Ascending aorta (tissue), 2 donors: ENCODE measurements around the gene CHMP6. TPM values are rescaled to one million over a fixed set of nuclear protein-coding genes. Genes with fewer than 3 reads are reported as not detected.

Experiments
- DNase-seq, 2 donors: peaks; one replicate each; pipeline ENCODE4 v3.0.0-alpha.2; 2019; ENCODE audit warnings: low spot score in 2 of 2
- H3K27ac ChIP-seq, 2 donors: fragments of 200-600 bp; sonication (generic); one replicate each; pipeline ENCODE4 v1.5.1; 2016 to 2017; ENCODE audit warnings: mild to moderate bottlenecking in 1 of 2
- H3K27me3 ChIP-seq: fragments of 200-600 bp; sonication (generic); one replicate; pipeline ENCODE4 v1.5.1; 2017
- H3K36me3 ChIP-seq, 2 donors: fragments of 200-600 bp; sonication (generic); one replicate each; pipeline ENCODE4 v1.5.1; 2016
- H3K4me1 ChIP-seq, 2 donors: fragments of 200-600 bp; sonication (generic); one replicate each; pipeline ENCODE4 v1.5.1; 2016 to 2017; ENCODE audit warnings: mild to moderate bottlenecking in 1 of 2
- H3K4me3 ChIP-seq, 2 donors: fragments of 200-600 bp; sonication (generic); one replicate each; pipeline ENCODE4 v1.5.1; 2016 to 2017; ENCODE audit warnings: mild to moderate bottlenecking in 1 of 2
- H3K9me3 ChIP-seq, 2 donors: fragments of 200-600 bp; sonication (generic); one replicate each; pipeline ENCODE4 v1.5.1; 2016
- intact Hi-C: fragments of 100-400 bp; cut with DNase I; formaldehyde crosslinking; loops from one replicate; pipeline ENCODE4 v1.15.1; 2023
- total RNA-seq: library from RNA; depleted of rRNA; stranded (reverse); fragments of >200 nt; gene quantifications from one replicate; pipeline ENCODE4 v1.1.0, GENCODE V29; 2016
- TF ChIP-seq, protein P1 (sequence below), 3 experiments: fragments of 200-600 bp in 2 of 3; fragments of 450-650 bp in 1 of 3; sonication (generic) in 2 of 3; IDR thresholded peaks; one replicate each; pipeline ENCODE4 v1.5.1; 2016 to 2019; ENCODE audit warnings: antibody characterized with exemption in 3 of 3, mild to moderate bottlenecking in 1 of 3, moderate library complexity in 1 of 3

Gene CHMP6
- 32.1 TPM for total RNA-seq

DNA sequence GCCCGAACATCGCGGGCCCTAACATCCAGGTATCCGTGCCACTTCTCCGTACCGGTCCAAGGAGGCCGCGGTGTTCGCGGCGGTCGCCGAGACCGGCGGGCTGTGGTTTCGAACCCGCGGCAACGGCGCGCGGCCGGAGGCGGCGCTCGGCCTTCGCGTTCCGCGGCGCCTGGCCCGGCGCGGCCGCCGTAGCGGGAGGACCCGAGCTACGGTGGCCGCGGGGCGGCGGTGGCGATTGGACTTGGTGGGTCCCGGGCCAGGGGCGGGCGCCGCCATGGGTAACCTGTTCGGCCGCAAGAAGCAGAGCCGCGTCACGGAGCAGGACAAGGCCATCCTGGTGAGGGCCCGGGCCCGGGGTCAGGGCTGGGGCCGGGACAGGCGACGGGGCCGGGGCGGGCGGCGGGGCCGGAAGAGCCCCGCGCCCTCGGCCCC lies at the start of gene CHMP6:
CHMP6 (plus strand) TSS at position 197 of the 432 bp plus-strand sequence; CDS start at position 275, 78 bp downstream.
- peaks cover 10 to 24% of the 10 kb centered on the region in 2 donors for H3K4me1 ChIP-seq
- H3K9me3 ChIP-seq: no peaks in the 10 kb centered on the region
- intact Hi-C loops: loop anchor here (1.0 to 5.0 kb wide), 2 partner anchors 46 to 574 kb away; partner anchors contain the start of gene ENDOV
- H3K36me3 ChIP-seq: peaks cover 16 to 19% of the 10 kb centered on the region in 2 donors
- TF ChIP-seq, protein P1, sequence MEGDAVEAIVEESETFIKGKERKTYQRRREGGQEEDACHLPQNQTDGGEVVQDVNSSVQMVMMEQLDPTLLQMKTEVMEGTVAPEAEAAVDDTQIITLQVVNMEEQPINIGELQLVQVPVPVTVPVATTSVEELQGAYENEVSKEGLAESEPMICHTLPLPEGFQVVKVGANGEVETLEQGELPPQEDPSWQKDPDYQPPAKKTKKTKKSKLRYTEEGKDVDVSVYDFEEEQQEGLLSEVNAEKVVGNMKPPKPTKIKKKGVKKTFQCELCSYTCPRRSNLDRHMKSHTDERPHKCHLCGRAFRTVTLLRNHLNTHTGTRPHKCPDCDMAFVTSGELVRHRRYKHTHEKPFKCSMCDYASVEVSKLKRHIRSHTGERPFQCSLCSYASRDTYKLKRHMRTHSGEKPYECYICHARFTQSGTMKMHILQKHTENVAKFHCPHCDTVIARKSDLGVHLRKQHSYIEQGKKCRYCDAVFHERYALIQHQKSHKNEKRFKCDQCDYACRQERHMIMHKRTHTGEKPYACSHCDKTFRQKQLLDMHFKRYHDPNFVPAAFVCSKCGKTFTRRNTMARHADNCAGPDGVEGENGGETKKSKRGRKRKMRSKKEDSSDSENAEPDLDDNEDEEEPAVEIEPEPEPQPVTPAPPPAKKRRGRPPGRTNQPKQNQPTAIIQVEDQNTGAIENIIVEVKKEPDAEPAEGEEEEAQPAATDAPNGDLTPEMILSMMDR (IDR thresholded peaks at IDR 0.05): peak in 1 of 3 experiments; percentile 69
- H3K27ac ChIP-seq: peak within 1 kb of the TSS in 1 of 2 donors; percentile 40
- DNase-seq: peak in 1 of 2 donors; percentile 84
- H3K4me3 ChIP-seq: peak within 1 kb of the TSS; percentile 90 to 99
- no peaks in the 10 kb centered on the region for H3K27me3 ChIP-seq

DNA sequence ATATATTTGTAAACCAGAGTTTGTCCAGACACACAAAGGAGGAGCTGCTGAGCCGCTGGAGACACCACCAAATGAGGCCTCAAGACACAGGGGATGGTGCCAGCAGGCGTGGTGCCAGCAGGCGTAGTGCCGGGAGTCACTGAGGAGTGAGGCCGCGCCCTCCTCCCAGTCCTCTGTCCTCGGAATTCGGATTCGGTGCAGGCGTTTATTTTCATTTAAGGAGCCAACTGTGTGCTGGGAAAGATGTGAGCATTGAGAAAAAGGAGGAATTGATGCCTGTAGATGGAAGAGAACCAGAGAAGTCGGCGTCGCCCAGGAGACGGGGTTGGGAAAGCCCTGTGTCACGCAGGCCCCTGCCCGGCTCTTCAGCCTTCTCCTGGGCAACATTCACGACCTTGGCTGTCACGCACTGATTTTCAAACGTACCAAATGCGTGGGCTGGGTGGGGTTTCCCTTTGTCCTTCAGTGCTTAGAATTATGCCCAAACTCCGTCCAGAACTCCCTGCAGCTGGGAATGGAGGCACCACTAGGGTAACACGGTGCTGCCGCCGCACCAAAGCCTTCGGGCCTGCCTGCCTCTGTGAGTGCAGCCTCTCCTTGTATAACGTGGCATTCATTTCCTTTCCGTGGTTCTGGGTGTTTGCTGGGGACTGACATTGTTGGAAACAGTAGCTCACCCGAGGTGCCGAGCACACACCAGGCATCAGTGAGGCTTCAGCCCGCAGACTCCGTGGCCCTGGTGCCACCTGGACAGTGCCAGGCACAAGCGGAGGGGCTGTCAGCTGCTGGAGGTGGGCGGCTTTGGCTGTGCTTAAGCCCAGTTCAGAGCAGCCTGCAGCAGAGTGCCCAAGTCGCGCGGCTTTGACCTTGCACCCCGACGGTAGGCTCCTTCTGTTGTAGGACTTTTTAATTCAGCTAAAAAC lies 49.0 kb upstream of the CHMP6 start:
- H3K27me3 ChIP-seq: no peaks in the 10 kb centered on the region
- TF ChIP-seq, protein P1 (IDR thresholded peaks at IDR 0.05): peak in 2 of 3 experiments; percentile 20 to 37
- H3K4me3 ChIP-seq: peak overlapping the region in 1 of 2 donors; percentile 5
- H3K4me1 ChIP-seq: peaks cover 4 to 11% of the 10 kb centered on the region in 2 donors
- H3K36me3 ChIP-seq: peaks cover 6 to 15% of the 10 kb centered on the region in 2 donors
- H3K9me3 ChIP-seq: no peaks in the 10 kb centered on the region
- intact Hi-C loops: loop anchor here (1.0 kb wide), 1 partner anchor 17 kb away; no protein-coding TSS in a partner anchor
- H3K27ac ChIP-seq: peak overlapping the region; percentile 72 to 75
- peak; percentile 68 to 95 for DNase-seq

DNA sequence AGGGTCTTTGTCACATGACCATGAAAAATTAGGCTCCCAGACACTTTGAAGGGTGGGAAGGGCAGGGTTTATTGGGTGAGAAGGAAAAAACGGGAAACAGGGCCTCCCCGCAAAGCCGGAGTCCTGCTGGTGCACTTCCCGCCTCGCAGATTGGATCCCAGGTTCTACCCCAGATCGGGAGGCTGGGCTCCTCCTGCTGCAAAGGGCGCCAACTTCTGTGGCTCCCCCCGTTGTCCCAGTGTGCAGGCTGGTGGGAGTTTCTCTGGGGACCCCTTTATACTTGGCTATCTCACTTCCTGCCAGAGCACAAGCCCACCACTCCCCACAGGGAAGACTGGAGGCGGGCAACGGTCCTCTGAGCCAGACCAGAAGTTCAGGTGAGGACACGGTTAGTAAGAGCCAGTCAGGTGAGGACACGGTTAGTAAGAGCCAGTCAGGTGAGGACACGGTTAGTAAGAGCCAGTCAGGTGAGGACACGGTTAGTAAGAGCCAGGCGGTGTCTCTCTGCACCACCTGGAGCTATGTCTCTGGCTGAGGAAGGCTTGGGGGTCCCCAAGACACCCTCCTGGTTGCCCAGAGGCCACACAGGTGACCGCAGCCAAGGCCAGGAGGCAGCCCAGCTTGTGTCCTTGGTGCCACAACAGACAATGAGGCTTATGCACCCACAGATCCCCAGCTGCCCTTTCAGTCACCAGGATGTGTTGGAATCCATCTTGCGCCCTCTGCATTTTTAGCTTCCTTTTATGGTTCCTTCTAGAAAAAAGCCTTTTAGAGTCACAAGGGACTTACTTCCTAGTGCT lies 48.1 kb upstream of the CHMP6 start:
- Histone ChIP-seq H3K9me3 (no peaks in the 10 kb centered on the region), H3K4me1 (peaks cover 4 to 11% of the 10 kb centered on the region in 2 donors), H3K4me3 (no peak overlapping the region), H3K27me3 (no peaks in the 10 kb centered on the region), H3K36me3 (peaks cover 6 to 15% of the 10 kb centered on the region in 2 donors), H3K27ac (peak overlapping the region; percentile 72 to 75)
- DNase-seq: no peak
- intact Hi-C loops: no loop called here
- TF ChIP-seq, protein P1 (IDR thresholded peaks at IDR 0.05): no peak

DNA sequence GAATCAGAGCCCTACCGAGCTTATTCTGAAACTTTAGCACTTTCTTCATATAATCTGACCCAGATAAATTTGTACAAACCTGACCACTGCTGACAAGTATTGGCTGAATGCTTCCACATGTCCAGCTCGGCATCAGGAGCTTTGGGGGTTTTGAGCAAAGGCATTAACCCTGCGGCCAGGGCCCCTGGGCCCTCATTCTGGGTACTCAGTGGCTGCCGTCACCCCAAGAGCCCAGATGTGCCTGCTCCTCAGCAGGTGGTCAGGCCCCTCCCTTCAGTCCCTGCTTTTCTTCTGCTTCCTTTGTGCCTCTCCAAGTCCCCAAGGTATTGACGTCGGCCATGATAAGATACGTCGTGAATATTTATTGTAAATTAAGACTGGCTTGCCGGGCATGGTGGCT lies 47.3 kb upstream of the CHMP6 start:
- DNase-seq: no peak

DNA sequence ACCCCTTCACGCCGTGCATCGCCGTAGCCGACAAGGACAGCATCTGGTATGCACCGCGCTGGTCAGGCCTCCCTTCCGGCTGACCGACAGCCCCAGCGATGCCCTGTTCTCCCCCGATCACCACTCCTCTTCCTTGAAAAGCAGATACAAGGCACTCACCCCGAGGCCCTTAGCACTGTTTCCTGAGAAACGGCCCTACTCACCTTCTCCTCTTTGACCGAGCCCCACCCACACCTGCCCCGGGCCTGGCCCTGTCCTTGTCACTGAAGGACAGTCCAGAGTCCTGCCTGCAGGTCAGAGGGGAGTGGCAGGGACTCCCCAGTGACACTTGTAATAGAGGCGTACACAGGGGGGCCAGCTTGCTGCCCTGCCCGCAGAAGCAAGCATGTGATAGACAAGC lies 45.9 kb upstream of the CHMP6 start:
- DNase-seq: no peak
- H3K4me3 ChIP-seq: no peak overlapping the region
- intact Hi-C loops: loop anchor here (5.0 kb wide), 1 partner anchor 37 kb away; no protein-coding TSS in a partner anchor
- peaks cover 8 to 12% of the 10 kb centered on the region in 2 donors for H3K36me3 ChIP-seq
- peaks cover 4 to 20% of the 10 kb centered on the region in 2 donors for H3K4me1 ChIP-seq
- no peaks in the 10 kb centered on the region for H3K9me3 ChIP-seq
- TF ChIP-seq, protein P1 (IDR thresholded peaks at IDR 0.05): no peak
- H3K27me3 ChIP-seq: no peaks in the 10 kb centered on the region
- H3K27ac ChIP-seq: no peak overlapping the region

More for the DNA sequence above, 47.3 kb upstream of the CHMP6 start:
- Histone ChIP-seq H3K4me1 (peaks cover 4 to 17% of the 10 kb centered on the region in 2 donors), H3K27ac (no peak overlapping the region), H3K9me3 (no peaks in the 10 kb centered on the region), H3K27me3 (no peaks in the 10 kb centered on the region), H3K36me3 (peaks cover 6 to 15% of the 10 kb centered on the region in 2 donors), H3K4me3 (no peak overlapping the region)
- TF ChIP-seq, protein P1 (IDR thresholded peaks at IDR 0.05): no peak
- intact Hi-C loops: no loop called here
